H7 (cell line): Measurements from ENCODE around the gene PRDM15. TPM values are rescaled to one million over a fixed set of nuclear protein-coding genes. Genes with fewer than 3 reads are reported as not detected.
A peak's percentile ranks its signal among the peaks of the same experiment; 100 is the strongest.

Source experiments
- DNase-seq: peaks from one replicate; pipeline ENCODE4 v3.0.0; 2012
- H3K27me3 ChIP-seq: 2 replicates; pipeline ENCODE4 v1.6.0; 2011; ENCODE audit warnings: mild to moderate bottlenecking, low read length; ENCODE audit not compliant: control insufficient read depth, insufficient read depth
- H3K36me3 ChIP-seq: replicated peaks from 2 replicates; pipeline ENCODE4 v1.5.1; 2011; ENCODE audit warnings: low read length; ENCODE audit not compliant: control insufficient read depth, insufficient read depth
- H3K4me3 ChIP-seq: 2 replicates; pipeline ENCODE4 v1.5.1; 2011; ENCODE audit warnings: low read depth, mild to moderate bottlenecking, control low read depth, low read length, moderate library complexity; ENCODE audit not compliant: insufficient read depth
- total RNA-seq: library from RNA; depleted of rRNA; stranded (reverse); fragments of >200 nt; shearing (Covaris generic); gene quantifications from 2 replicates; pipeline ENCODE4 v1.2.3, GENCODE V29; 2014; rRNA removed

The PRDM15 gene
- total RNA-seq: 6.7 and 8.4 TPM in 2 replicates

- H3K4me3 ChIP-seq: peak within 1 kb of the TSS; percentile 74
- no peaks in the 10 kb centered on the region for H3K27me3 ChIP-seq
- peak; percentile 97 for DNase-seq
- H3K36me3 ChIP-seq: no peaks in the 10 kb centered on the region
These were observed at the start of gene PRDM15 for GRCh38 chr21:41879190-41879998. TSS of gene PRDM15 (minus strand) at chr21:41879344. CDS start at chr21:41860363, 18,981 bp downstream.

- Histone ChIP-seq H3K36me3 (no peaks in the 10 kb centered on the region), H3K4me3 (no peak overlapping the region), H3K27me3 (no peaks in the 10 kb centered on the region)
- DNase-seq: peak; percentile 16
These were observed 49.6 kb upstream of the PRDM15 start for GRCh38 chr21:41928621-41929220.

GRCh38 chr21:41927727-41928409 is 48.7 kb upstream of the PRDM15 start:
- DNase-seq: peak; percentile 30
- Histone ChIP-seq H3K27me3 (no peaks in the 10 kb centered on the region), H3K4me3 (no peak overlapping the region), H3K36me3 (no peaks in the 10 kb centered on the region)

- no peaks in the 10 kb centered on the region for H3K27me3 ChIP-seq
- no peak for DNase-seq
- H3K4me3 ChIP-seq: no peak overlapping the region
- no peaks in the 10 kb centered on the region for H3K36me3 ChIP-seq
These were observed 47.6 kb upstream of the PRDM15 start for GRCh38 chr21:41926807-41927171.

- DNase-seq: peak; percentile 81
These were observed 47.1 kb upstream of the PRDM15 start for GRCh38 chr21:41926117-41926806.

GRCh38 chr21:41925767-41926116 is 46.6 kb upstream of the PRDM15 start:
- Histone ChIP-seq H3K36me3 (no peaks in the 10 kb centered on the region), H3K4me3 (no peak overlapping the region), H3K27me3 (no peaks in the 10 kb centered on the region)
- no peak for DNase-seq

More at GRCh38 chr21:41926117-41926806, 47.1 kb upstream of the PRDM15 start:
- Histone ChIP-seq H3K27me3 (no peaks in the 10 kb centered on the region), H3K4me3 (no peak overlapping the region), H3K36me3 (no peaks in the 10 kb centered on the region)

- no peaks in the 10 kb centered on the region for H3K36me3 ChIP-seq
- H3K27me3 ChIP-seq: no peaks in the 10 kb centered on the region
- no peak for DNase-seq
- no peak overlapping the region for H3K4me3 ChIP-seq
These were observed 45.2 kb upstream of the PRDM15 start for GRCh38 chr21:41924368-41924754.

GRCh38 chr21:41923631-41924367 is 44.7 kb upstream of the PRDM15 start:
- no peak for DNase-seq
- Histone ChIP-seq H3K36me3 (peaks cover 2% of the 10 kb centered on the region; the same call in 1 of the 2 replicates), H3K27me3 (no peaks in the 10 kb centered on the region), H3K4me3 (no peak overlapping the region)

- DNase-seq: no peak
- Histone ChIP-seq H3K36me3 (peaks cover 2% of the 10 kb centered on the region; the same call in 1 of the 2 replicates), H3K4me3 (no peak overlapping the region), H3K27me3 (no peaks in the 10 kb centered on the region)
These were observed 44.0 kb upstream of the PRDM15 start for GRCh38 chr21:41923186-41923585.

- no peak for DNase-seq
- Histone ChIP-seq H3K27me3 (no peaks in the 10 kb centered on the region), H3K4me3 (no peak overlapping the region), H3K36me3 (peaks cover 2% of the 10 kb centered on the region; the same call in 1 of the 2 replicates)
These were observed 41.9 kb upstream of the PRDM15 start for GRCh38 chr21:41921021-41921420.

- DNase-seq: no peak
- no peak overlapping the region for H3K4me3 ChIP-seq
- peaks cover 2% of the 10 kb centered on the region; the same call in 1 of the 2 replicates for H3K36me3 ChIP-seq
- H3K27me3 ChIP-seq: no peaks in the 10 kb centered on the region
These were observed 41.3 kb upstream of the PRDM15 start for GRCh38 chr21:41920476-41920875.

GRCh38 chr21:41919666-41920398 is 40.7 kb upstream of the PRDM15 start:
- no peaks in the 10 kb centered on the region for H3K27me3 ChIP-seq
- H3K4me3 ChIP-seq: no peak overlapping the region
- no peak for DNase-seq
- peaks cover 2% of the 10 kb centered on the region; the same call in 1 of the 2 replicates for H3K36me3 ChIP-seq

GRCh38 chr21:41918561-41919358 is 39.6 kb upstream of the PRDM15 start:
- Histone ChIP-seq H3K27me3 (no peaks in the 10 kb centered on the region), H3K4me3 (no peak overlapping the region), H3K36me3 (peaks cover 2% of the 10 kb centered on the region; the same call in 1 of the 2 replicates)
- DNase-seq: no peak
